H1 (cell line): ENCODE results near the gene CHRNA9. TPM values are rescaled to one million over a fixed set of nuclear protein-coding genes. Genes with fewer than 3 reads are reported as not detected.

Experiments used
- CTCF ChIA-PET: fragments of 300-600 bp; sonication (Branson Sonifier 250); formaldehyde crosslinking; loops from one replicate; lab custom pipeline; 2021; ENCODE audit not compliant: partially characterized antibody; lab: Charles Lee
- POLR2A ChIA-PET: fragments of 300-600 bp; sonication (Branson Sonifier 250); formaldehyde crosslinking; loops from one replicate; lab custom pipeline; 2021; ENCODE audit warnings: inconsistent platforms; ENCODE audit not compliant: partially characterized antibody; lab: Charles Lee
- DNase-seq, 2 experiments: peaks; one replicate each; pipeline versions ENCODE4 v3.0.0 to v3.0.0-alpha.2; 2010 to 2022; ENCODE audit warnings: low spot score in 2 of 2, low read depth in 1 of 2, mixed read lengths in 1 of 2
- FAIRE-seq: peaks from 2 replicates; lab custom pipeline; 2011; peaks lifted over from hg19 to GRCh38; lab: Jason Lieb, UNC
- H2AFZ ChIP-seq: 2 replicates; pipeline ENCODE4 v1.8.1; 2012; ENCODE audit warnings: low read length, inconsistent platforms
- H2AK5ac ChIP-seq: 2 replicates; pipeline ENCODE4 v1.6.1; 2013; ENCODE audit warnings: low read depth, low read length
- H2BK120ac ChIP-seq: replicated peaks from 2 replicates; pipeline ENCODE3; 2013; ENCODE audit warnings: low read depth, low read length, inconsistent platforms
- H2BK12ac ChIP-seq: 2 replicates; pipeline ENCODE4 v1.6.1; 2013; ENCODE audit warnings: low read depth, low read length
- H2BK15ac ChIP-seq: 2 replicates; pipeline ENCODE4 v1.6.1; 2013; ENCODE audit warnings: low read length
- H2BK20ac ChIP-seq: 2 replicates; pipeline ENCODE4 v1.6.1; 2013; ENCODE audit warnings: low read length
- H2BK5ac ChIP-seq: 2 replicates; pipeline ENCODE4 v1.6.1; 2013; ENCODE audit warnings: low read depth, low read length
- H3K14ac ChIP-seq: 2 replicates; pipeline ENCODE4 v1.6.1; 2013; ENCODE audit warnings: inconsistent platforms; ENCODE audit not compliant: insufficient read length
- H3K18ac ChIP-seq: 2 replicates; pipeline ENCODE4 v1.6.1; 2013; ENCODE audit warnings: low read length; ENCODE audit errors: extremely low read depth
- H3K23ac ChIP-seq: 2 replicates; pipeline ENCODE4 v1.6.1; 2013; ENCODE audit warnings: inconsistent platforms; ENCODE audit not compliant: insufficient read length
- H3K23me2 ChIP-seq: 2 replicates; pipeline ENCODE4 v1.6.1; 2013; ENCODE audit warnings: low read depth, low read length
- H3K27ac ChIP-seq: 2 replicates; pipeline ENCODE4 v1.6.1; 2011; ENCODE audit warnings: low read depth, low read length, inconsistent platforms
- H3K27me3 ChIP-seq, 4 experiments: replicated peaks in 1 of 4; 1 replicate in 1 of 4; 2 replicates in 3 of 4; pipeline versions ENCODE4 v1.6.1 to v1.8.1; 2011 to 2013; ENCODE audit warnings: low read length in 3 of 4, mild to moderate bottlenecking in 3 of 4, inconsistent platforms in 2 of 4, mixed read lengths in 2 of 4, moderate library complexity in 1 of 4; ENCODE audit not compliant: control insufficient read depth in 3 of 4, insufficient read depth in 3 of 4; ENCODE audit errors: extremely low read depth in 1 of 4
- H3K36me3 ChIP-seq, 4 experiments: 2 replicates each; pipeline versions ENCODE4 v1.6.1 to v1.8.1; 2011 to 2013; ENCODE audit warnings: mild to moderate bottlenecking in 4 of 4, low read length in 3 of 4, moderate library complexity in 2 of 4, control low read depth in 1 of 4, inconsistent platforms in 1 of 4; ENCODE audit not compliant: insufficient read depth in 4 of 4, control insufficient read depth in 2 of 4
- H3K4ac ChIP-seq: replicated peaks from 2 replicates; pipeline ENCODE3; 2013; ENCODE audit warnings: low read length, low read depth, mixed read lengths, inconsistent platforms; ENCODE audit not compliant: insufficient read length
- H3K4me1 ChIP-seq, 4 experiments: replicated peaks in 1 of 4; 1 replicate in 1 of 4; 2 replicates in 3 of 4; pipeline versions ENCODE4 v1.6.1 to v1.8.1; 2011 to 2013; ENCODE audit warnings: low read length in 3 of 4, inconsistent platforms in 2 of 4, mixed read lengths in 1 of 4; ENCODE audit not compliant: insufficient read depth in 4 of 4, control insufficient read depth in 3 of 4
- H3K4me2 ChIP-seq, 2 experiments: 2 replicates each; pipeline versions ENCODE4 v1.6.1 to v1.8.1; 2011 to 2013; ENCODE audit warnings: low read depth in 2 of 2, low read length in 2 of 2, control low read depth in 1 of 2, inconsistent platforms in 1 of 2, mild to moderate bottlenecking in 1 of 2; ENCODE audit not compliant: insufficient read depth in 1 of 2
- H3K4me3 ChIP-seq, 4 experiments: fragments of 200-600, 300-600 bp in 1 of 4; sonication (generic), shearing (Covaris generic), sonication (Bioruptor Twin) in 1 of 4; 2 replicates each; pipeline versions ENCODE4 v1.5.1 to v1.8.1; 2011 to 2016; ENCODE audit warnings: low read length in 4 of 4, low read depth in 3 of 4, control low read depth in 2 of 4, inconsistent platforms in 2 of 4, mild to moderate bottlenecking in 2 of 4, mixed read lengths in 1 of 4, moderate library complexity in 1 of 4; ENCODE audit not compliant: insufficient read depth in 2 of 4; ENCODE audit errors: extremely low read depth in 1 of 4
- H3K56ac ChIP-seq: replicated peaks from 2 replicates; pipeline ENCODE3; 2013; ENCODE audit warnings: low read depth, mild to moderate bottlenecking, mixed read lengths, low read length, inconsistent platforms; ENCODE audit not compliant: insufficient read length
- H3K79me1 ChIP-seq: 2 replicates; pipeline ENCODE4 v1.6.1; 2013; ENCODE audit warnings: low read depth, low read length, control low read depth
- H3K79me2 ChIP-seq, 2 experiments: 2 replicates each; pipeline versions ENCODE4 v1.6.1 to v1.8.1; 2012 to 2013; ENCODE audit warnings: low read length in 2 of 2, mild to moderate bottlenecking in 2 of 2, inconsistent platforms in 1 of 2; ENCODE audit not compliant: insufficient read depth in 2 of 2, control insufficient read depth in 1 of 2
- H3K9ac ChIP-seq, 4 experiments: replicated peaks in 1 of 4; 1 replicate in 1 of 4; 2 replicates in 3 of 4; pipeline versions ENCODE4 v1.6.1 to v1.8.1; 2011 to 2013; ENCODE audit warnings: low read depth in 3 of 4, low read length in 3 of 4, control low read depth in 2 of 4, mild to moderate bottlenecking in 2 of 4, moderate library complexity in 2 of 4, inconsistent platforms in 1 of 4; ENCODE audit errors: extremely low read depth in 1 of 4
- H3K9me3 ChIP-seq, 2 experiments: 2 replicates each; pipeline versions ENCODE4 v1.6.1 to v1.8.1; 2012 to 2013; ENCODE audit warnings: mild to moderate bottlenecking in 2 of 2, moderate library complexity in 2 of 2, control low read depth in 1 of 2, inconsistent platforms in 1 of 2, low read depth in 1 of 2, low read length in 1 of 2, mixed read lengths in 1 of 2; ENCODE audit not compliant: insufficient read depth in 2 of 2
- H4K20me1 ChIP-seq, 2 experiments: replicated peaks in 1 of 2; 2 replicates each; pipeline versions ENCODE3 to v1.8.1; 2011 to 2013; ENCODE audit warnings: inconsistent platforms in 2 of 2, low read length in 2 of 2, mild to moderate bottlenecking in 1 of 2; ENCODE audit not compliant: insufficient read depth in 2 of 2, control insufficient read depth in 1 of 2
- H4K5ac ChIP-seq: 2 replicates; pipeline ENCODE4 v1.6.1; 2013; ENCODE audit warnings: low read length, low read depth, mixed read lengths, inconsistent platforms; ENCODE audit not compliant: insufficient read length
- H4K8ac ChIP-seq: 2 replicates; pipeline ENCODE4 v1.8.0; 2013; ENCODE audit warnings: mild to moderate bottlenecking, moderate library complexity, low read length, inconsistent platforms; ENCODE audit not compliant: insufficient read depth; ENCODE audit errors: extremely low read depth
- H4K91ac ChIP-seq: replicated peaks from 2 replicates; pipeline ENCODE3; 2013; ENCODE audit warnings: low read length, mixed read lengths, inconsistent platforms; ENCODE audit not compliant: insufficient read length
- ATF2 ChIP-seq: IDR thresholded peaks from 2 replicates; pipeline ENCODE4 v1.6.1; 2012; ENCODE audit warnings: low read length, inconsistent platforms
- EGR1 ChIP-seq: IDR thresholded peaks from 2 replicates; pipeline ENCODE4 v1.6.1; 2011; ENCODE audit warnings: low read depth, low read length, borderline replicate concordance
- NRF1 ChIP-seq: IDR thresholded peaks from 2 replicates; pipeline ENCODE4 v1.6.1; 2011; ENCODE audit warnings: mild to moderate bottlenecking, low read depth, low read length, improper control_type of control experiment
- PHF8 ChIP-seq: fragments of 200-600 bp; sonication (generic); conservative IDR thresholded peaks from 2 replicates; pipeline ENCODE4 v1.7.1; 2012; ENCODE audit warnings: low read depth, mild to moderate bottlenecking, inconsistent platforms, low read length, moderate library complexity
- RAD21 ChIP-seq, 2 experiments: IDR thresholded peaks in 1 of 2; conservative IDR thresholded peaks in 1 of 2; 2 replicates each; pipeline ENCODE4 v1.6.1; 2011; ENCODE audit warnings: low read depth in 2 of 2, low read length in 2 of 2, improper control_type of control experiment in 1 of 2, inconsistent platforms in 1 of 2, mild to moderate bottlenecking in 1 of 2, moderate library complexity in 1 of 2
- SIRT6 ChIP-seq: IDR thresholded peaks from one replicate; pipeline ENCODE4 v1.7.1; 2012; ENCODE audit warnings: low read length, inconsistent platforms
- SP2 ChIP-seq: IDR thresholded peaks from 2 replicates; pipeline ENCODE4 v1.6.1; 2012; ENCODE audit warnings: mild to moderate bottlenecking, low read length, inconsistent platforms
- SUZ12 ChIP-seq: fragments of 200-600 bp; sonication (generic); IDR thresholded peaks from 2 replicates; pipeline ENCODE4 v1.6.1; 2012; ENCODE audit warnings: mild to moderate bottlenecking, inconsistent platforms, low read length, moderate library complexity, mixed read lengths
- TAF1 ChIP-seq: IDR thresholded peaks from 2 replicates; pipeline ENCODE4 v1.6.1; 2011; ENCODE audit warnings: mild to moderate bottlenecking, low read depth, low read length
- TBP ChIP-seq: IDR thresholded peaks from 2 replicates; pipeline ENCODE4 v1.6.1; 2011; ENCODE audit warnings: low read depth, low read length, improper control_type of control experiment
- WGBS, 2 experiments: shearing (Covaris generic) in 1 of 2; methylation state at CpG; one replicate each; pipeline versions ENCODE4 v1.1.6 to v1.1.7; 2013 to 2015; ENCODE audit warnings: low lambda C conversion rate in 2 of 2, mixed read lengths in 2 of 2, inconsistent platforms in 1 of 2, low coverage in 1 of 2, missing lambda C conversion rate in 1 of 2; ENCODE audit not compliant: insufficient replicate concordance in 2 of 2, insufficient coverage in 1 of 2, insufficient read length in 1 of 2; ENCODE audit errors: extremely low coverage in 1 of 2, missing lambda C conversion rate in 1 of 2; 5-methylcytosine and 5-hydroxymethylcytosine counted together
- polyA plus RNA-seq, 7 experiments: library from polyadenylated mRNA; depleted of rRNA in 3 of 7; stranded (reverse) in 5 of 7; unstranded in 2 of 7; fragments of >200 nt in 5 of 7; fragments of 200-250 nt in 2 of 7; gene quantifications; 1 replicate in 5 of 7; 2 replicates in 1 of 7; 4 replicates in 1 of 7; pipeline versions ENCODE4 v1.2.1 to v1.2.3, GENCODE V29; 2011 to 2013; ENCODE audit warnings: missing spikeins in 2 of 7, mixed read lengths in 2 of 7
- total RNA-seq: library from RNA; stranded (reverse); fragmentation: NEBNext Ultra II Directional; extraction: Animal tissue kit (Norgen Biotek cat#: 25700); gene quantifications from 2 replicates; pipeline ENCODE4 v1.2.1, GENCODE V29; 2021

CHRNA9 gene
- total and polyA plus RNA-seq, 2 of the 8 experiments (the other 6 are each of a cell fraction or from before 2014, with no cell fraction given) = 1.4 to 3.3 TPM

DNA sequence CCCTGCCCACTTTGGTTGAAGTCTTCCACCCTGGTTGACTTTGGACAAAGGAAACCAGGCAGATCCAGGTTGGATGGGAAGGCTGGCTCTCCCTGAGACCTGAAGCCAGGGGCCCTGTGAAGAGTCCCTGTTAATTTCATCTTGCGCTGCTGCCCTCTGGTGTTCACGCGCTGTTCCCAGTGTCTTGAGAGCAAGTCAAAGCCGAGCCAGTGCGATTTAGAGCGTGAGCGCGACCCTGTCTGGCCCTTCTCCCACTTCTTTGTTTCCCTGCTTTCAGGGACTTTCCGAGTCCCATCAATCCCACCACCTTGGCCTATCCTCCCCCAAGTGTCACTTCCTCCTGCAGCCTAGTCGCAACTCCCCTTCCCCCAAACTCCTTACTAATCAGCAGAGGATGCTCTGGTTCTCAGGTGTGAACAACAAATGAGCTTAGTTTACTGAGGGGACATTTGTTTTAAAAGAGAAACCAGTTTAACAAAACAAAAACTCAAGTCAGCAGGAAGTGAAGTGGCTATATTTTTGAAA lies 25.8 kb upstream of the CHRNA9 start:
- Histone ChIP-seq H3K56ac (no peak overlapping the region), H4K8ac (peak overlapping the region; percentile 82; the same call in 1 of the 2 replicates), H2BK5ac (peak overlapping the region; percentile 94), H2AK5ac (no peak overlapping the region), H2AFZ (0 out of 2 replicates have a peak overlapping the region, but pooled peaks have one; percentile 1), H3K9me3 (peaks cover 4 to 5% of the 10 kb centered on the region in 2 experiments; a peak in 2 of 4 replicates), H3K4me1 (peaks cover 6 to 25% (median 16%) of the 10 kb centered on the region in 4 experiments; a peak in 6 of 7 replicates), H3K14ac (no peak overlapping the region), H4K91ac (peak overlapping the region; percentile 63), H3K9ac (no peak overlapping the region), H2BK20ac (peak overlapping the region; percentile 74; the same call in 1 of the 2 replicates), H3K36me3 (no peaks in the 10 kb centered on the region), H3K27ac (peak overlapping the region; percentile 2; the same call in 1 of the 2 replicates), H3K79me1 (no peaks in the 10 kb centered on the region), H3K4me2 (peak overlapping the region; percentile 6 to 36; a peak in 2 of 4 replicates), H3K79me2 (no peaks in the 10 kb centered on the region), H3K4me3 (peak overlapping the region in 1 of 4 experiments; percentile 16; a peak in 1 of 8 replicates), H3K23ac (no peak overlapping the region), H3K4ac (peak overlapping the region; percentile 96), H3K23me2 (no peaks in the 10 kb centered on the region), H4K5ac (peak overlapping the region; percentile 59), H4K20me1 (no peaks in the 10 kb centered on the region), H3K27me3 (peaks cover 0 to 1% (median 0%) of the 10 kb centered on the region in 4 experiments; a peak in 1 of 7 replicates), H3K18ac (peak overlapping the region; percentile 21; the same call in 1 of the 2 replicates), H2BK12ac (peak overlapping the region; percentile 80), H2BK15ac (no peak overlapping the region), H2BK120ac (peak overlapping the region; percentile 21)
- FAIRE-seq (peak; percentile 90), DNase-seq (peak; percentile 92 to 95)
- CTCF ChIA-PET = interaction anchor here (0.5 to 4.5 kb wide), 27 partner anchors 12 to 752 kb away, joined by 3 to 39 read pairs (median 3); no protein-coding TSS in a partner anchor
- 3% methylated on average over 10 of the region's 10 CpGs; no CpG with 5 or more reads in 1 of the 2 experiments for WGBS, 2 experiments
- POLR2A ChIA-PET = interaction anchor here (0.9 to 2.8 kb wide), 6 partner anchors 8 to 253 kb away, joined by 3 to 10 read pairs (median 4); partner anchors contain the start of gene N4BP2
- TF ChIP-seq NRF1 (no peak), RAD21 (IDR thresholded peaks at IDR 0.05 in 1 of 2, conservative IDR thresholded peaks at IDR 0.05 in 1 of 2; ENCODE audit: low read depth in 2 of 2, low read length in 2 of 2) (peak; percentile 86 to 88), TBP (peak; percentile 63), PHF8 (no peak), EGR1 (0 out of 2 replicates have a peak, but pooled peaks have one; percentile 41), ATF2 (no peak), SIRT6 (no peak), SUZ12 (no peak), SP2 (no peak), TAF1 (peak; percentile 42; the same call in 1 of the 2 replicates)
